HepG2 (cell line): ENCODE results near the gene GGA1. TPM values are rescaled to one million over a fixed set of nuclear protein-coding genes. Genes with fewer than 3 reads are reported as not detected.
A peak's percentile ranks its signal among the peaks of the same experiment; 100 is the strongest.

Experiments
- ATAC-seq: fragments of 200-7000 bp; cut with Tn5 transposase; 3 replicates; pipeline ENCODE4 v1.9.1; 2020; ENCODE audit warnings: mild to moderate bottlenecking, moderate library complexity
- BruUV-seq: library from RNA; stranded (reverse); fragments of 400-500 nt; replicated peaks from 2 replicates; lab custom pipeline; 2021; lab: Mats Ljungman, UMichigan
- CTCF ChIA-PET: fragments of 300-600 bp; formaldehyde crosslinking; extraction: SDS; loops from one replicate; lab custom pipeline; 2021; ENCODE audit warnings: low total read pairs, inconsistent platforms, low intra/inter-chr PET ratio; lab: Yijun Ruan, JAX
- POLR2A ChIA-PET: fragments of 350-600 bp; sonication (Branson Sonifier 250); formaldehyde crosslinking; loops from one replicate; lab custom pipeline; 2020; ENCODE audit warnings: antibody characterized with exemption, inconsistent platforms; lab: Yijun Ruan, JAX
- DNase-seq: peaks from one replicate; pipeline ENCODE4 v3.0.0-alpha.2; 2015; ENCODE audit warnings: low spot score
- FAIRE-seq: peaks from 3 replicates; lab custom pipeline; 2011; peaks lifted over from hg19 to GRCh38; lab: Jason Lieb, UNC
- H2AFZ ChIP-seq: one replicate; pipeline ENCODE4 v1.6.1; 2011; ENCODE audit warnings: low read length, inconsistent platforms
- H3K27ac ChIP-seq: fragments of 300-600 bp; 3 replicates; pipeline ENCODE4 v1.8.0; 2011; ENCODE audit warnings: mixed run types, mild to moderate bottlenecking, mixed read lengths, low read length, inconsistent platforms; ENCODE audit not compliant: insufficient read depth; ENCODE audit errors: extremely low read length
- H3K27me3 ChIP-seq, 2 experiments: fragments of 200-600 bp in 1 of 2; 2 replicates in 1 of 2; 3 replicates in 1 of 2; pipeline versions ENCODE4 v1.6.0 to v1.8.0; 2011; ENCODE audit warnings: low read length in 2 of 2, mild to moderate bottlenecking in 2 of 2, moderate library complexity in 2 of 2, inconsistent platforms in 1 of 2; ENCODE audit not compliant: insufficient read depth in 2 of 2, control insufficient read depth in 1 of 2
- H3K36me3 ChIP-seq, 2 experiments: fragments of 200-600 bp in 1 of 2; replicated peaks in 1 of 2; 2 replicates in 1 of 2; 3 replicates in 1 of 2; pipeline versions ENCODE4 v1.5.1 to v1.8.0; 2011; ENCODE audit warnings: low read length in 2 of 2, inconsistent platforms in 1 of 2; ENCODE audit not compliant: insufficient read depth in 2 of 2, control insufficient read depth in 1 of 2
- H3K4me1 ChIP-seq: 2 replicates; pipeline ENCODE4 v1.5.1; 2012; ENCODE audit warnings: low read length, inconsistent platforms; ENCODE audit not compliant: insufficient read depth
- H3K4me2 ChIP-seq: 2 replicates; pipeline ENCODE4 v1.6.0; 2011; ENCODE audit warnings: low read depth, low read length, inconsistent platforms
- H3K4me3 ChIP-seq, 3 experiments: fragments of 200-600 bp in 1 of 3; sonication (generic), shearing (Covaris generic) in 1 of 3; replicated peaks in 1 of 3; 2 replicates each; pipeline ENCODE4 v1.5.1; 2011 to 2016; ENCODE audit warnings: low read length in 3 of 3, inconsistent platforms in 2 of 3, low read depth in 2 of 3, mild to moderate bottlenecking in 2 of 3, control low read depth in 1 of 3, mixed read lengths in 1 of 3; ENCODE audit not compliant: insufficient read depth in 1 of 3
- H3K79me2 ChIP-seq: one replicate; pipeline ENCODE4 v1.6.1; 2011; ENCODE audit warnings: low read length, inconsistent platforms; ENCODE audit not compliant: insufficient read depth
- H3K9ac ChIP-seq: 2 replicates; pipeline ENCODE4 v1.6.0; 2011; ENCODE audit warnings: mild to moderate bottlenecking, low read depth, low read length, inconsistent platforms; ENCODE audit not compliant: insufficient read depth
- H3K9me3 ChIP-seq: 2 replicates; pipeline ENCODE4 v1.5.1; 2012; ENCODE audit warnings: mild to moderate bottlenecking, low read length
- H4K20me1 ChIP-seq: 2 replicates; pipeline ENCODE4 v1.6.0; 2011; ENCODE audit warnings: inconsistent platforms, mild to moderate bottlenecking, low read length, moderate library complexity; ENCODE audit not compliant: insufficient read depth
- AGO2 ChIP-seq: fragments of 200-400 bp; formaldehyde crosslinking; optimal IDR thresholded peaks from 2 replicates; pipeline ENCODE3; 2017; ENCODE audit warnings: mild to moderate bottlenecking, low read depth, low read length, moderate library complexity
- FOXA3 ChIP-seq: IDR thresholded peaks from 2 replicates; pipeline ENCODE4 v1.6.1; 2016; ENCODE audit warnings: missing genetic modification reagents, missing compliant biosample characterization
- HMGA1 ChIP-seq: sonication (generic); formaldehyde crosslinking; conservative IDR thresholded peaks from 2 replicates; pipeline ENCODE4 v1.4.0; 2020; ENCODE audit warnings: missing genetic modification reagents
- IKZF4 ChIP-seq: sonication (generic); formaldehyde crosslinking; IDR thresholded peaks from 2 replicates; pipeline ENCODE4 v1.5.1; 2020; ENCODE audit warnings: borderline replicate concordance, mild to moderate bottlenecking, low read depth, missing genetic modification reagents; ENCODE audit errors: not compliant biosample characterization
- NR0B2 ChIP-seq: sonication (generic); formaldehyde crosslinking; IDR thresholded peaks from 2 replicates; pipeline ENCODE4 v1.4.0; 2020; ENCODE audit warnings: mild to moderate bottlenecking, missing genetic modification reagents
- ONECUT2 ChIP-seq: sonication (generic); formaldehyde crosslinking; IDR thresholded peaks from 2 replicates; pipeline ENCODE4 v1.4.0; 2020; ENCODE audit warnings: missing genetic modification reagents
- PRDM4 ChIP-seq: sonication (generic); formaldehyde crosslinking; IDR thresholded peaks from 2 replicates; pipeline ENCODE4 v1.9.0; 2021; ENCODE audit warnings: missing genetic modification reagents, borderline replicate concordance
- RBFOX2 ChIP-seq: fragments of 200-400 bp; formaldehyde crosslinking; IDR thresholded peaks from 2 replicates; pipeline ENCODE4 v1.6.1; 2017; ENCODE audit warnings: low read depth, mild to moderate bottlenecking, low read length
- RBM22 ChIP-seq: fragments of 200-400 bp; formaldehyde crosslinking; optimal IDR thresholded peaks from 2 replicates; pipeline ENCODE3; 2017; ENCODE audit warnings: mild to moderate bottlenecking, low read length, moderate library complexity
- RELA ChIP-seq: sonication (generic); formaldehyde crosslinking; IDR thresholded peaks from 2 replicates; pipeline ENCODE4 v1.4.0; 2020; ENCODE audit warnings: missing genetic modification reagents
- ZBTB38 ChIP-seq: sonication (generic); formaldehyde crosslinking; IDR thresholded peaks from 2 replicates; pipeline ENCODE4 v1.5.1; 2020; ENCODE audit warnings: mild to moderate bottlenecking, missing genetic modification reagents
- ZFP62 ChIP-seq: sonication (generic); formaldehyde crosslinking; IDR thresholded peaks from 2 replicates; pipeline ENCODE4 v1.4.0; 2020; ENCODE audit warnings: missing genetic modification reagents
- ZNF224 ChIP-seq: sonication (generic); formaldehyde crosslinking; IDR thresholded peaks from 2 replicates; pipeline ENCODE4 v1.5.0; 2020; ENCODE audit warnings: mild to moderate bottlenecking, missing genetic modification reagents
- ZNF230 ChIP-seq: sonication (generic); formaldehyde crosslinking; IDR thresholded peaks from 2 replicates; pipeline ENCODE4 v1.4.0; 2020; ENCODE audit warnings: mild to moderate bottlenecking, missing genetic modification reagents
- ZNF296 ChIP-seq: sonication (generic); formaldehyde crosslinking; conservative IDR thresholded peaks from 2 replicates; pipeline ENCODE4 v1.5.0; 2020; ENCODE audit warnings: mild to moderate bottlenecking, missing genetic modification reagents
- ZNF460 ChIP-seq: sonication (generic); formaldehyde crosslinking; IDR thresholded peaks from 2 replicates; pipeline ENCODE4 v1.5.1; 2020; ENCODE audit warnings: missing genetic modification reagents, mild to moderate bottlenecking, borderline replicate concordance
- ZNF558 ChIP-seq: sonication (generic); formaldehyde crosslinking; IDR thresholded peaks from 2 replicates; pipeline ENCODE4 v1.9.0; 2022; ENCODE audit warnings: mild to moderate bottlenecking, missing genetic modification reagents, borderline replicate concordance
- ZNF672 ChIP-seq: sonication (generic); formaldehyde crosslinking; IDR thresholded peaks from 2 replicates; pipeline ENCODE4 v1.8.1; 2022; ENCODE audit warnings: missing genetic modification reagents
- ZUFSP ChIP-seq: sonication (generic); formaldehyde crosslinking; IDR thresholded peaks from 2 replicates; pipeline ENCODE4 v1.9.0; 2021; ENCODE audit warnings: missing genetic modification reagents, mild to moderate bottlenecking, borderline replicate concordance
- WGBS: methylation state at CpG from one replicate; pipeline ENCODE4 v1.1.6; 2017; ENCODE audit warnings: low lambda C conversion rate; 5-methylcytosine and 5-hydroxymethylcytosine counted together
- in situ Hi-C: cut with HindIII; loops from 2 replicates; pipeline ENCODE4 v1.10.0; 2017; ENCODE audit warnings: low pct_unique_long_range_greater_than_20kb; ENCODE audit not compliant: extremely low pct_ligation_motif_present
- intact Hi-C: fragments of 100-400 bp; cut with micrococcal nuclease; formaldehyde crosslinking; loops from one replicate; pipeline ENCODE4 v1.10.0; 2022; ENCODE audit not compliant: unreplicated experiment
- polyA plus RNA-seq, 8 experiments: library from polyadenylated mRNA; depleted of rRNA in 3 of 8; stranded (reverse) in 7 of 8; unstranded in 1 of 8; fragments of >200 nt; fragmentation: Illumina TruSeq in 4 of 8; extraction: Trizol in 4 of 8; gene quantifications; 2 replicates each; pipeline versions ENCODE4 v1.2.1 to v1.2.3, GENCODE V29; 2011 to 2016; ENCODE audit warnings: low read depth in 4 of 8, missing spikeins in 1 of 8, mixed read lengths in 1 of 8; ENCODE audit not compliant: insufficient read depth in 1 of 8
- total RNA-seq, 5 experiments: library from RNA; depleted of rRNA; stranded (reverse); fragments of >200 nt; fragmentation: Illumina TruSeq; extraction: Trizol; gene quantifications; 2 replicates each; pipeline ENCODE4 v1.2.3, GENCODE V29; 2016; ENCODE audit warnings: low read depth in 1 of 5

GGA1 gene
- total and polyA plus RNA-seq, 2 of the 13 experiments (the other 11 are each of a cell fraction or from before 2014, with no cell fraction given): 29.1 to 87.2 TPM

- no peak for TF ChIP-seq ZNF230
- no peak for TF ChIP-seq ZNF460 (CRISPR knock-in tag)
- TF ChIP-seq, all 625 proteins: peak for 25
Measured at GRCh38 chr22:37664249-37665101, 55.8 kb downstream of the GGA1 start (continued).

- in situ Hi-C loops (no loop called here), intact Hi-C loops (no loop called here)
- Histone ChIP-seq H4K20me1 (peaks cover 49% of the 10 kb centered on the region), H2AFZ (no peak overlapping the region), H3K4me1 (peaks cover 61% of the 10 kb centered on the region), H3K27me3 (no peaks in the 10 kb centered on the region; a peak in 1 of 5 replicates), H3K79me2 (peaks cover 44% of the 10 kb centered on the region), H3K9me3 (no peaks in the 10 kb centered on the region), H3K27ac (no peak overlapping the region), H3K4me3 (no peak overlapping the region), H3K4me2 (no peak overlapping the region), H3K9ac (no peak overlapping the region), H3K36me3 (peaks cover 17 to 29% of the 10 kb centered on the region in 2 experiments)
- ATAC-seq (no peak), DNase-seq (no peak), FAIRE-seq (no peak)
- 98% methylated on average over 20 of the region's 24 CpGs for WGBS
- BruUV-seq: no TSS peak
- ChIA-PET CTCF (no interaction called here), POLR2A (interaction anchor here (1.4 to 11.2 kb wide), 3 partner anchors 16 to 28 kb away, joined by 3 to 242 read pairs (median 3); partner anchors contain the start of gene SH3BP1)
- no peak for TF ChIP-seq RELA (CRISPR knock-in tag)
- no peak for TF ChIP-seq RBM22
- TF ChIP-seq NR0B2 (CRISPR knock-in tag): no peak
- TF ChIP-seq ZNF296 (CRISPR knock-in tag): no peak
- TF ChIP-seq ZUFSP: no peak
- TF ChIP-seq ZBTB38 (CRISPR knock-in tag): 0 out of 2 replicates have a peak, but pooled peaks have one; percentile 23
- no peak for TF ChIP-seq ZNF672 (CRISPR knock-in tag)
- TF ChIP-seq ZNF558 (CRISPR knock-in tag): no peak
- TF ChIP-seq ZFP62 (CRISPR knock-in tag): no peak
- peak; percentile 89 for TF ChIP-seq AGO2
- no peak for TF ChIP-seq IKZF4 (CRISPR knock-in tag)
- no peak for TF ChIP-seq PRDM4
- no peak for TF ChIP-seq FOXA3 (CRISPR knock-in tag)
- no peak for TF ChIP-seq HMGA1 (CRISPR knock-in tag)
- peak; percentile 62; the same call in 1 of the 2 replicates for TF ChIP-seq RBFOX2
- TF ChIP-seq ZNF224 (CRISPR knock-in tag): no peak
- no peak for TF ChIP-seq ONECUT2
Measured at GRCh38 chr22:37665487-37665886, 56.9 kb downstream of the GGA1 start.
